Natural killer cell (primary cell): ENCODE results near the gene SERTAD2. TPM values are rescaled to one million over a fixed set of nuclear protein-coding genes. Genes with fewer than 3 reads are reported as not detected.

Experiments used
- ATAC-seq, 3 donors: fragments of 150-1000 bp in 2 of 3; fragments of 200-7000 bp in 1 of 3; cut with Tn5 transposase; 1 replicate in 1 of 3; 2 replicates in 2 of 3; pipeline ENCODE4 v1.10.0; 2021; ENCODE audit warnings: mild to moderate bottlenecking in 2 of 3, moderate library complexity in 2 of 3
- DNase-seq, 2 donors: peaks; one replicate each; pipeline versions ENCODE4 v3.0.0 to v3.0.0-alpha.2; 2013 to 2021; ENCODE audit warnings: mixed read lengths in 1 of 2
- H3K27ac ChIP-seq: one replicate; pipeline ENCODE4 v1.5.1; 2013; ENCODE audit warnings: mild to moderate bottlenecking, low read length
- H3K27me3 ChIP-seq: one replicate; pipeline ENCODE4 v1.6.1; 2013; ENCODE audit warnings: low read length; ENCODE audit not compliant: control insufficient read depth, insufficient read depth
- H3K36me3 ChIP-seq: one replicate; pipeline ENCODE4 v1.6.1; 2013; ENCODE audit warnings: low read length; ENCODE audit not compliant: control insufficient read depth, insufficient read depth
- H3K4me1 ChIP-seq: one replicate; pipeline ENCODE4 v1.6.1; 2013; ENCODE audit warnings: low read length; ENCODE audit not compliant: control insufficient read depth, insufficient read depth
- H3K4me3 ChIP-seq: one replicate; pipeline ENCODE4 v1.5.1; 2013; ENCODE audit warnings: low read length
- H3K9me3 ChIP-seq: one replicate; pipeline ENCODE4 v1.6.1; 2013; ENCODE audit warnings: low read length; ENCODE audit not compliant: control insufficient read depth, insufficient read depth
- H3K27ac Mint-ChIP-seq, 2 donors: one replicate each; pipeline ENCODE4 v1.8.0; 2022; ENCODE audit warnings: mild to moderate bottlenecking in 2 of 2, mixed read lengths in 2 of 2, moderate library complexity in 1 of 2
- H3K27me3 Mint-ChIP-seq, 2 donors: one replicate each; pipeline ENCODE4 v1.8.0; 2022; ENCODE audit warnings: low read depth in 2 of 2, mixed read lengths in 2 of 2
- H3K36me3 Mint-ChIP-seq: one replicate; pipeline ENCODE4 v1.8.0; 2022; ENCODE audit warnings: mixed read lengths
- H3K4me1 Mint-ChIP-seq, 2 donors: one replicate each; pipeline ENCODE4 v1.8.0; 2022; ENCODE audit warnings: mixed read lengths in 2 of 2
- H3K4me3 Mint-ChIP-seq: one replicate; pipeline ENCODE4 v1.8.0; 2022; ENCODE audit warnings: mild to moderate bottlenecking, moderate library complexity, mixed read lengths
- H3K9me3 Mint-ChIP-seq, 2 donors: one replicate each; pipeline ENCODE4 v1.8.0; 2022; ENCODE audit warnings: mixed read lengths in 2 of 2
- CTCF ChIP-seq: fragments of 200-600 bp; IDR thresholded peaks from one replicate; pipeline ENCODE4 v1.8.0; 2022; ENCODE audit warnings: antibody characterized with exemption
- WGBS: methylation state at CpG from one replicate; pipeline ENCODE4 v1.1.7; 2013; ENCODE audit warnings: missing lambda C conversion rate; ENCODE audit not compliant: insufficient coverage; 5-methylcytosine and 5-hydroxymethylcytosine counted together
- intact Hi-C: fragments of 100-400 bp; cut with micrococcal nuclease; formaldehyde crosslinking; loops from one replicate; pipeline ENCODE4 v1.14.2; 2022
- total RNA-seq, 4 donors: library from RNA; stranded (reverse); fragments of 120-200 nt in 1 of 4; gene quantifications; one replicate each; pipeline versions ENCODE4 v1.2.3 to v1.2.4, GENCODE V29; 2013 to 2022

SERTAD2 gene
- total RNA-seq, 3 donors from 2014 or later (not counting 1 experiment from before 2014, with no cell fraction given): 45.6 to 71.2 (median 55.8) TPM

- DNase-seq (no peak), ATAC-seq (no peak)
- 91% methylated on average over 5 of the region's 5 CpGs for WGBS
- Mint-ChIP-seq H3K27me3 (no peaks in the 10 kb centered on the region), H3K9me3 (no peaks in the 10 kb centered on the region), H3K36me3 (no peaks in the 10 kb centered on the region), H3K27ac (no peak overlapping the region), H3K4me3 (no peak overlapping the region), H3K4me1 (no peaks in the 10 kb centered on the region)
- no peak overlapping the region for H3K4me3 ChIP-seq
- no peaks in the 10 kb centered on the region for H3K4me1 ChIP-seq
- H3K27ac ChIP-seq: no peak overlapping the region
- no peaks in the 10 kb centered on the region for H3K36me3 ChIP-seq
- TF ChIP-seq CTCF: no peak
- intact Hi-C loops: no loop called here
- no peaks in the 10 kb centered on the region for H3K9me3 ChIP-seq
- H3K27me3 ChIP-seq: no peaks in the 10 kb centered on the region
Measured at GRCh38 chr2:64686283-64686956, 32.7 kb upstream of the SERTAD2 start.

- H3K4me3 ChIP-seq: no peak overlapping the region
- Mint-ChIP-seq H3K4me3 (no peak overlapping the region), H3K4me1 (no peaks in the 10 kb centered on the region), H3K27ac (no peak overlapping the region), H3K36me3 (no peaks in the 10 kb centered on the region), H3K9me3 (no peaks in the 10 kb centered on the region), H3K27me3 (no peaks in the 10 kb centered on the region)
- TF ChIP-seq CTCF: no peak
- no peaks in the 10 kb centered on the region for H3K9me3 ChIP-seq
- no peaks in the 10 kb centered on the region for H3K4me1 ChIP-seq
- no peak for DNase-seq
- no peaks in the 10 kb centered on the region for H3K27me3 ChIP-seq
- H3K27ac ChIP-seq: no peak overlapping the region
- WGBS: 60% methylated on average over 1 of the region's 1 CpG
- ATAC-seq: no peak
- intact Hi-C loops: no loop called here
- no peaks in the 10 kb centered on the region for H3K36me3 ChIP-seq
Measured at GRCh38 chr2:64685430-64685829, 31.7 kb upstream of the SERTAD2 start.

GRCh38 chr2:64683771-64684510, 30.2 kb upstream of the SERTAD2 start:
- Mint-ChIP-seq H3K27me3 (no peaks in the 10 kb centered on the region), H3K4me1 (no peaks in the 10 kb centered on the region), H3K4me3 (no peak overlapping the region), H3K9me3 (no peaks in the 10 kb centered on the region), H3K36me3 (no peaks in the 10 kb centered on the region), H3K27ac (no peak overlapping the region)
- H3K27ac ChIP-seq: no peak overlapping the region
- no peak for TF ChIP-seq CTCF
- no peaks in the 10 kb centered on the region for H3K36me3 ChIP-seq
- ATAC-seq (no peak), DNase-seq (no peak)
- no peaks in the 10 kb centered on the region for H3K4me1 ChIP-seq
- 98% methylated on average over 9 of the region's 9 CpGs for WGBS
- H3K9me3 ChIP-seq: no peaks in the 10 kb centered on the region
- no peaks in the 10 kb centered on the region for H3K27me3 ChIP-seq
- intact Hi-C loops: no loop called here
- no peak overlapping the region for H3K4me3 ChIP-seq
